Measurements from ENCODE around the gene KCNK10.
A peak's percentile ranks its signal among the peaks of the same experiment; 100 is the strongest.

Gene KCNK10, protein sequence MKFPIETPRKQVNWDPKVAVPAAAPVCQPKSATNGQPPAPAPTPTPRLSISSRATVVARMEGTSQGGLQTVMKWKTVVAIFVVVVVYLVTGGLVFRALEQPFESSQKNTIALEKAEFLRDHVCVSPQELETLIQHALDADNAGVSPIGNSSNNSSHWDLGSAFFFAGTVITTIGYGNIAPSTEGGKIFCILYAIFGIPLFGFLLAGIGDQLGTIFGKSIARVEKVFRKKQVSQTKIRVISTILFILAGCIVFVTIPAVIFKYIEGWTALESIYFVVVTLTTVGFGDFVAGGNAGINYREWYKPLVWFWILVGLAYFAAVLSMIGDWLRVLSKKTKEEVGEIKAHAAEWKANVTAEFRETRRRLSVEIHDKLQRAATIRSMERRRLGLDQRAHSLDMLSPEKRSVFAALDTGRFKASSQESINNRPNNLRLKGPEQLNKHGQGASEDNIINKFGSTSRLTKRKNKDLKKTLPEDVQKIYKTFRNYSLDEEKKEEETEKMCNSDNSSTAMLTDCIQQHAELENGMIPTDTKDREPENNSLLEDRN

DNA sequence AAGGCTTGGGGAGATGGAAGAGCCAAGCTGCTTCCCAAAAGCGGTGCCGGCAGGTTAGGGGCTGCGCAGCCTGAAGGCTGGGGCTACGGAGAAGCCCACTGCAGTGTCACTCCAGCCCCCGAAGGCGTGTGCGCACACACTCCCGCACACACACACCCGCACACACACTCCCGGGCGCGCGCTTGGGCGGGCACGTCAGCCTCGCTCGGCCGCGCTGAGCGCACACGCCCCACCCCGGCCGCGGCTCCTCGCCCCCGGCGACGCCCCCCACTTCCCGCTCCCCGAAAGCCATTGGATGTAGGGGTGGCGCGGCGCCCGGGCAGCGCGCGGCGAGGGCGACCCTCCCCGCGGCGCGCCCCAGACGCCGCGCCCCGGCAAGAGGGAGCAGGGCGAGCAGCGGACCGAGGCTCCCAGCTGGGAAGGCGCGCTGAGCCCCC, at the start of gene KCNK10:
TSS of gene KCNK10 (minus strand) at position 184 of the 437 bp plus-strand sequence. CDS start 471 bp downstream, outside the sequence.
- DNase-seq = no peak

DNA sequence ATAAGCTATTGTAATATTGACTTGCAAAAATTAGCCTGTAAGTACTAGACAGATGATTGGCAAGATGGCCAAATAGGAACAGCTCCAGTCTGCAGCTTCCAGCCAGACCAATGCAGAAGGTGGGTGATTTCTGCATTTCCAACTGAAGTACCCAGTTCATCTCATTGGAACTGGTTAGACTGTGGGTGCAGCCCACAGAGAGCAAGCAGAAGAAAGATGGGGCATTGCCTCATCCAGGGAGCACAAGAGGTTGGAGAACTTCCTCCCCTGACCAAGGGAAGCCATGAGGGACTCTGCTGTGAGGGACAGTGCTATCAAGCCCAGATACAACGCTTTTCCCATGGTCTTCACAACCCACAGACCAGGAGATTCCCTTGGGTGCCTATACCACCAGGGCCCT, 46.4 kb upstream of the KCNK10 start:
- no peak for DNase-seq

DNA sequence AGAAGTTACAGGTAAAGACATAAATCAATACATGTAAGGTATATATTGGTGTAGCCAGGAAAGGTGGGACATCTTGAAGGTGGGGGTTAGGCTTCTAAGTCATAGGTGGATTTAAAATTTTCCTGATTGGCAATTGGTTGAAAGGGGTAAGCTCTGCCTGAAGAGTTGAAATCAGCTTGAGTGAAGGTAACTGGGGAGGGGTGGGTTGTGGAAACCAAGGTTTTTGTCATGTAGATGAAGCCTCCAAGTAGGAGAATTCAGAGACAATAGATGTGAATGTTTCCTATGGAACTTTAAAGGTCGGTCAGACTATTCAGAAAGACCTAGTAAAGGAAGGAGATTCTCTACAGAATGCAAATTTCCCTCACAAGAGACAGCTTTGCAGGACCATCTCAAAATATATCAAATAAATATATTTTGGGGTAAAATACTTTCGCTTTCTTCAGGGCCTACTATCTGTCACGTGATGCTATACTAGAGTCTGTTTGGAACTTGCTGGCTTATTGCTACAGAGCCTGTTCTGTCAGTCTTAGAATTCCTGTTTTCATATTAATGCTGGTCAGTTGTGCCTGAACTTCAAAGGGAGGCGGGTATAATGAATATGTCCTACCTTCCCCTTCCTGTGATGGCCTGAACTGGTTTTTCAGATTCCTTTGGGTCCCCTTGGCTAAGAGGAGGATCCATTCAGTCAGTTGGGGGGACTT, 41.8 kb upstream of the KCNK10 start:
- no peak for DNase-seq

DNA sequence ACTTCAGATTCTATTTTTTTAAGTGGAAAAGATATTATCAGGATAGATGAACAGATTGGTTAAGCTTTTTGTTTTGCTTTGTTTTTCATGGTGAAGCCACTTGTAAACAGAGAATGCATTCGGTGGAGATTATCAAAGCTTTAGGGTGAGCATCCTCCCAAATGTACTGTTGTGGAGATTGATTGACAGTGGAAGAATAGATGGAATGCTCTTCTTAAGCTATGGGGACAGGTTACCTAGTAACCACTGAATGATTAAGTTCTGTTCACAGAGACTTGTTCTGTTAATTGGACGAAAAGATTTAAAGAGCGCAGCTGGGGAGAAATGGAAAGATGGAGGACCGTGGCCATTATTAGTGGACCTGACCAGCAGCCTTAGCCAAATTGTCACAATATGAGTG, 40.6 kb upstream of the KCNK10 start:
- DNase-seq = no peak

DNA sequence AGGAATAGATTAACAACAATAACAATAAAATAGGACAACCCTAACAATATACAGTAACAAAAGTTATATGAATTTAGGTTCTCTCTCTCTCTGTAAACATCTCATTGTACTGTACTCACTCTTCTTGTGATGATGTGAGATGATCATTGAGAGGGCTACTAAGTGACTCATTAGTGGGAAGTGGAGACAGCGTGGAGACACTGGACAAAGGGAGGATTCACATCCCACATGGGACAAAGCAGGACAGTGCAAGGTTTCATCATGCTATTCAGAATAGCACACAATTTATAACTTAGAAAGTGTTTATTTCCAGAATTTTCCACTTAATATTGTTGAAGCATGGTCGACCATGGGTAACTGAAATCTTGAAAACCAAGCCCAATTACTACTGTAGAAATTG, 36.4 kb upstream of the KCNK10 start:
- DNase-seq = no peak

DNA sequence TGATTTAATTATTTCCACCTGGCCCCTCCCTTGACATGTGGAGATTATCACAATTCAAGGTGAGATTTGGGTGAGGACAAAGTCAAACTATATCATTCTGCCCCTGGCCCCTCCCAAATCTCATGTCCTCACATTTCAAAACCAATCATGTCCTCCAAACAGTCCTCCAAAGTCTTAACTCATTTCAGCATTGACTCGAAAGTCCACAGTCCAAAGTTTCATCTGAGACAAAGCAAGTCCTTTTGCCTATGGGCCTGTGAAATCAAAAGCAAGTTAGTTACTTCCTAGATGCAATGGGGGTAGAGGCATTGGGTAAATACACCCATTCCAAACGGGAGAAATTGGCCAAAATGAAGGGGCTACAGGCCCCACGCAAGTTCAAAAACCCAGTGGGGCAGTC, 31.3 kb upstream of the KCNK10 start:
- DNase-seq = no peak

DNA sequence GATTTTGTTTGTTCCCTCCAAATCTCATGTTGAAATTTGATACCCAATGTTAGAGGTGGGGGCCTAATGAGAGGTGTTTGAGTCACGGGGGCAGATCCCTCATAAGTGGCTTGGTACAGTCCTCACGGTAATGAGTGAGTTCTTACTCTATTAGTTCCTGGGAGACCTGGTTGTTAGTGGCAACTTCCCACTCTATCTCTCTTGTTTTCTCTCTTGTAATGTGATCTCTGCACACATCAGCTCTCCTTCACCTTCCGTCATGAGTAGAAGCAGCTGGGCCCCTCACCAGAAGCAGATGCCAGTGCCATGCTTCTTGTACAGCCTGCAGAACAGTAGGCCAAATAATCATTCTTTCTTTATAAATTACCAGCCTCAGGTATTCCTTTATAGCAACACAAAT, 29.6 kb upstream of the KCNK10 start:
- no peak for DNase-seq

DNA sequence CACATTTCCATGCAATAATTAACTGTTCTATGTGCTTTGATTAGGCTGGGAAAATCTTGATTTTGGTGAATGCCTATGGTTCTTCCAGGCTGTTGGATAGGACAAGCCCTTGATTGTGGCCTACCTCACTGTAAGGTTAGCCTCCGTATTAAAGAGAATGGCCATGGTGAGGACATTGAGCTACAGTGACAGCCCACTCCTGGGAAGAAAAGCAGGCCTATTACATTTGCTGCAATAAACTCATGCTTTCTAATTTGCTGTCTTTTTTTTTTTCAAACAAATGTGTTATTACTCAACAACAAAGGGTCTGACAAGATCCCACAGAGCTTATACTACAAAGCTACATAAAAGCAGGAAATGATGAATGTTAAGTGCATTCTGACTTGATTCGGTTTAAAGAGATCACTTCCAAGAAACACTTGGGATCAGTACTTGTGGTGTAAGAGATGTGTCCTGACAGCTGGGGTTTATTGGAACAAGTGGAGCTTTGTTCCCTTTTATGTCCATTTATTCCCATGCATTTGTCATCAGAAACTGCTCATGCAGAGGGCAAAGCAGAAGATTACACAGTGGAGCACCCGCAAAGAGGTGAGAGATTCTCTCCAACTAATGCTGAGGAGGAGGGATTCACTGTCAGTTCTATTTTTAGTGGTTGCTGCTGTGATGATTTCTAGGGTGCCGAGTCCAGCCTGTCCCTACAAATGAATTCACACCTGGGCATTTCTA, 29.1 kb upstream of the KCNK10 start:
- no peak for DNase-seq

DNA sequence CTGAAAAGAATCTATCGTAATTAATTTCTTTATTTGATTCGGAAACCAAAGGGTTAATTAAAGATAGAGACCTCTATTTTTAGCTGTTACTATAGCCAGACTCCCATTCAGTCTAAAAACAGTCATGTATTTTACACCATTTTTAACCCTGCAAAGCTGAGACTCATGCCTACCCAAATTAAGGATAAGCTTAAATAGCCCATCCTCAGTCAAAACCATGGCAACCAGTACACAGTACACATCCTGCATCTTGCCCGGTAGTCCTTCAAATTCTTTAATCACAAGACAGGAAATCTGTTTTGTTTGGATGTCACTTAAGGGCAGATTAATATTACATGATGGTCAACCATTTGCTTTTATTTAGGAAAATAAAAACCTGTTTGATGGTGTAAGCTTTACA, 25.5 kb upstream of the KCNK10 start:
- DNase-seq = no peak

DNA sequence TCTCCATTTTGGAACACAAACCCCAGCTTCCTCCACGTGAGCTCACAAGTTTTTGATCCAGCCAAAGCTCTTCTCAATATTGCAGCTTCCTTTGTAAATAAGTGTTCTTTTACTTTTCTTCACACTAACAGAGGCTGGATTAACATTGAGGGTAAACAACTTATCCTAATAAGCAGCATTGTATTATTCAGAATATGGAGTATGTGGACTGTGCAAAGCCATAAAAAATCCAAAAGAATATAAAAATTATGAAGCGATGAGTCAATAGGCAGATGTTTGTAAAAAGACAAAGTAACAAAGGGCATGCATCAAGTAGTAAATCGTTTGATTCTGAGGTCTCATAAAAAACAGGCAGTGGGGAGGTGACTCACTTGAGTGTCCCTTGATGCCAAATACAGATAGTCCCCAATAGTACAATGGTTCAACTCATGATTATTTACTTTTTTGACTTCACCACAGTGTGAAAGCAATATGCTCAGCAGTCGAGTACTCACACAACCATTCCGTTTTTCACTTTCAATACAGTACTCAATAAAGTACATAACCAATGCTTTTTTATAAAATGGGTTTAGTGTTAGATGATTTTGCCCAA, 23.1 kb upstream of the KCNK10 start:
- DNase-seq = no peak

DNA sequence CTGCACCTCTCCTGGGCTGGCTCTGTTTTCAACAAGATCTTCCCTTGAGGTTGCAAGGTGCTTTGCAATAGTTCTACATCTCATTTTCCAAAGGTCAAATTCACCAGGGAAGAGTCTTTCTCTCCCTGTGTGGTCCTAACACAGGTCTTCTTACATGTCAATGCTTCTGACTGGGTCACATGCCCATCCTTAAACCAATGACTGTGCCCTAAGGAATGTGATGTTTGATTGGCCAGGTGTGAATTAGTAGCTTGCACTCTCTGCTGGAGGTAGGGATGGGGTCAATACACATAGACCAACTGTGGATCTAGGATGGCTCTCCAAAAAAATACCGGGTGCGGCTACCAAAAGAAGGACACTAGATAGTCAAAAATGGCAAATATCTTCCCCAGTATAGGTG, 19.9 kb upstream of the KCNK10 start:
- DNase-seq = no peak

DNA sequence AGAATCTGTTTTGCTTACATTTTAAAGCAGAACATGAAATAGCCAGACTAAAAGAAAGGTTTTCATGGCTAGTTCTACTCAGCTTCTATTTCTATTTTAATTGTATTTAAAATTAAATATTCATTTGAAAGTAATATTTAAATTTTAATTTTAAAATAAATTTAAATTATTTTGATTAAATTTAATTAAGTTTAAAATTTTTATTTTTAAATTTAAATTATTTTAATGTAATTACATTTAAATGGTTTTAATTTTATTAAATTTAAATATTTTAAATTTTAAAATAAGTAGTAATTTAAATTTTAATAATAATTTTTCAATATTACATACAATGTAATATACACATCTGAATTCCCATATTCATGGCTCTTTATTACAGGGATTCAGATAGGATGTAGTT, 17.3 kb upstream of the KCNK10 start:
- DNase-seq = no peak

DNA sequence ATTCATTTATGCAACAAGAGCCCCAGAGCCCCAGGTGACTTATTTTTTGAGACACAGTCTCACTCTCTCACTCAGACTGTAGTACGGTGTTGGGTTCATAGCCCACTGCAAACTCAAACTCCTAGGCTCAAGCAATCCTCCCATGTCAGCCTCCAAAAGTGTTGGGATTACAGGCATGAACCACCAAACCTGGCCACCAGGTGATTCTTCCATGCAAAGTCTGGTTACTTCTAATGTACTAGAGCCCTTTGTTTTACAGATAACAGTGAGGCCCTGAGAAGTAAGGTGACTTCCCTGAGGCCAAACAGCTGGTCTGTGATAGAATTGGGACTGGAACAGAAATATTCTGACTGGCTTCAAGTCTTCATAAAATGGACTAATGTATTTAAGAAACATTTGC, 10.0 kb upstream of the KCNK10 start:
- DNase-seq = no peak

DNA sequence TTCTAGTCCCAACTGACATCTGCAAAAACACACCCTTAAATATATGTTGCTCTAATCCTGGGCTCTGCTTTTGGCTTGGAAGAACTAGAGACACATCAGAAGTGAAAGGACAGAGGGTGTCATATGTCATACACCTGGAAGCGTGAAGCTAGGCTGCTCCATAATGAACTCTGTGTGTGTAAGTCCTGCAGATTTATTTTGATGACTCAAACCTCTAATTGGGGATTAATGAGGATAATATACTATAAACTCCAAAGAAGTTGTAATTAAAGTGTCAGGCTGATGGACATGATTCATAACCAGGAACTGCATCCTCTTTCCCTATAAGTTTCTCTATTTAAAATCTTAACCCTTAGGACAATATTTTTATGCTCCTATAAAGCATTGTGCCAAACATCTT, 4.4 kb upstream of the KCNK10 start:
- DNase-seq = no peak

DNA sequence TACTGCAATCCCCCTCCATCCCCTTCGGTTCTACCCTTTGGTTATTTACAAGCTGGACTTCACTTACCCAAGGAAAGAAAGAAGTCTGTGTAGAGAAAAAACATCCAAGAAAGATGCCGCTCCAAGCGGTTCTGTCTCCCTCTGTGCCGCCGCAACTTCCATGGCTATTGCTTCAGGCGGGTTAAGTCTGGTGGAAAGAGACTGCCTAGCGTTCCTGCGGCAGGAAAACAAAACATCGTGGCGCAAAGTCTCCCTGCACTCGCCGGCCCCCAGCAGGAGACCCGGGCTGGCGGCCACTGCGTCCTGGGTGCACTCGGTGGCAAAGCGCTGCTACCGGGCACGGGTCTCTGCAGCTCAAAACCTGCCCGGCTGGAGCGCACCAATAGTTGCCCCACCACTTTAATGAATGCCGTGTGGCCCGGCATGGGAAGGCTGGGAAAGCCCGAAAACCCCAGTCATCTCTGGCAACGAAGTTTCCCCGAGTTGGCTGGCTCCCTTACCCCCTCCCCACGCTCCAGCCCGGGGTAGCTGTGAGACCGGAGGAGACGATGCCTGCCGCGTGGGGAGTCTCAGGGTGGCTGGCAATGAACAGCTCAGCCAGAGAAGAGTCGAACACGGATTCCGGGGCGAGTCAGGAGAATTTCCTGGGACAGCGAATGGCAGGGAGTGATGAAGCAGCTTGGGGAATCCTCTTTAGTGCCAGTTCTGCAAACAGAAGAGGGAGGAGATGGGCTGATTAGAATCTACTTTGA, 3.5 kb upstream of the KCNK10 start:
- no peak for DNase-seq

DNA sequence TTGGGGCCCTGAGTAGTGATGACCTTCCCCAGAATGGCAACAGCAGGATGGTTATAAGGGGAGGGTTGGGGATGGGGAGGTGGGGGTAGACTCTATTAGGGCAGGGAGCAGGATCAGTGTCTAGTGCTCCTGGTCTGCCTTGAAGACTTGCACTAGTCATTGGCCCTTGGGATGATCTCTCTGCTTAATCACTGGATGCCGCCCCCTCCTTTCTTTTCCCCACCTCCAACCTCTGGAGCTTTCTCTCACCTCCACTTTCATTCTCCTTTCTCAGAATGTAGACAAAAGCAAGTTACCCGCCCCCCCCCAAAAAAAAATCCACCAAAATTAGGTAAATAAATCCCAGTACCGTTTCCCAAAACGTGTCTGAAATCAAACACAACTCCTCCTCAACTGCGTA, 2.8 kb upstream of the KCNK10 start:
- no peak for DNase-seq

DNA sequence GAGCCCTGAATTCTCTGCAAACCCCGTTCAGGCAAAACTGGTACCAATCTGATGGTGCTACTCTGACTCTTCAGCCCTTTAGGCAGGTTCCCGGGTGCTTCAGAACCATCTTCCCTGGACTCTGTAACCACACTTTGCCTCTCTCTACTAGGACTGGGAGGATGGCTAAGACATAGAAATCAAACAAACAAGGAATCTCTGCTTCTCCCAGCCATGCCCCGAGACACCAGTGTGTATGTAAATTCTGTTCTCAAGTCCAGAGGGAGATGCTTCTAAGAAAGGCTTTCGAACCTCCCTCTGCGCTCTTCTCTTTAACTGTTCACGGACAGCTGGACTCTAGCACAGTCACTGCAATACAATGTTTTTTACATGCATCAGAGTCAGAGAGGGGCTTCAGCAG, 1.9 kb upstream of the KCNK10 start:
- no peak for DNase-seq

DNA sequence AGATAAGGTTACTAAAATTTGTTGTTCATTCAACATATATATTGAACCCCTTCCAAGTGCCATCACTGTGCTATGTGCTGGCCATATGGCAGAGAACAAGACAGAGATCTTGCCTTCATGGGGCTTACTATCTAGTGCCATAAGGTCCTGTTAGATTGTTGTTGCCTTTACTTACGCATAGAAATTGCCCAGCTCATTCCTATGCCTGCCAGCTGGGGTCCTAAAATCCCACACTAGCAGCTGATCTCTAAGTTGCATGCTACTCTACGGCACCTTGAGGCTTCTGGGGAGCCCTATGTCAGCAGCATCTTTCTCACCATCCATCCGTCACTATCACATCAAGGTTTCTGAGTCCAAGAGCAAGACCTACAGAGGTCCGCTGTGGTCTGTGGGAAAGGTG, 1.4 kb upstream of the KCNK10 start:
- DNase-seq = no peak

DNA sequence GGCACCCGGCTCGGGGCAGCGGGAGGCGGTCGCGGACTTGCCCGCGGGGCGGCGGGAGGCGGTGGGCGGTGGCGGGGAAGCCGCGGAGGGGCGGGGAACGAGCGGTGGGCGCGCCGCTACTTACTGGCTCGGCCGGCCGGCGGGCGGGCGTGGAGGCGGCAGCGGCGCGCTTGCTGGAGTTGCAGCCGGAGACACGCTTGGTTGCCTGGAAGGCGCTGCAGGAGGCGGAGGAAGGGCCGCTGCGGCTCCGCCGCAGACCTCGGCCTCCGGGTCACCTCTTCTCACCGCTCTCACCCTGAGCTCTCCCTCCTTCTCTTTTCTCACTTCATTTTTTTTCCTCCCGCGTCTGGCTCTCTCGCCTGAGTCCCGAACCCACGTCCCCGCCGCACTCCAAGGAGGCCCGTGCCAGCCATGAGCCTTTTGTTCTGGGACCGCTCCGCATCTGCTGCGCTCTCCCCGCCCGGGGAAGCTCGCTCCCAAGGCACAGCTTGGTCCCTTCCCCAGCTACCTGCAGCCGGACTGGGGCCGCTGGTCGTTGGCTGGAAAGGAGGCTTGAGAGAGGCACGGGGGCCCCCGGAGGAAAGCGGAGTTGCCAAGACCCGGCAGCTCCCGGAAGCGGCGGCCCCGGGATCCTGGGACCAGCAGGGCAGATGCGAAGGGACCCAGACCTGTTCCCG, 592 bp upstream of the KCNK10 start:
- DNase-seq = peak; percentile 30

DNA sequence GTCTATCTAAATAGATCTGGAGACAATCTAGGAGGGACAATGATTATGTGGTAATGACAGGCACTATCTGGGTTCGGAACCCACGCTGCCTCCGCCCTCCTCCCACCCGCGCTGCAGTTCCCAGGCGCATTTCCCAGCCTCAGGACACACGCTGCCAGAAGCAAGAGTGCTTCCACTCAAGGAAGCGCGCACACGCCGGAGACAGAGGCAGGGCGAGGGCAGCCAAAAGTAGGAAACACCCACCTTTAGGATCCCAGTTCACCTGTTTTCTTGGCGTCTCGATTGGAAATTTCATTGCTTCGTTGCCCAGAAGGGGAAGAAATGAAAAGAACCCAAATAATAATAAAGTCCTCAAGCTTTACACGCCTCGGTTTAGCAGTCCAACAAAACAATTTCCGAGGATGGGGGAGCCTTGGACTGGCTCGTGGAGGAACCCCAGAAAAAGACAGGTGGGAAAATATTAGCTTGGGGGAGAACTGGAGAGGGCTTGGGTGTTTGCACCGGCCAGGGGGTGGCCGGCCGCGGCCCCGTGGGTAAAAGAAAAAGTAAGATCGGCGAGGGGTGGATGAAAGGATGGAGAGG, 474 bp downstream of the KCNK10 start:
- DNase-seq = no peak

Measured in Kasumi-1 (cell line).